Ovary (tissue), 9 donors: Measurements from ENCODE around the gene DOCK4. TPM values are rescaled to one million over a fixed set of nuclear protein-coding genes. Genes with fewer than 3 reads are reported as not detected.

ENCODE experiments used
- DNase-seq, 5 donors: peaks; one replicate each; pipeline ENCODE4 v3.0.0-alpha.2; 2019 to 2020
- H3K27ac ChIP-seq, 2 donors: fragments of 200-600 bp; one replicate each; pipeline versions ENCODE4 v1.5.1 to v1.8.0; 2019 to 2022
- H3K27me3 ChIP-seq: fragments of 200-600 bp; one replicate; pipeline ENCODE4 v1.8.0; 2022
- H3K36me3 ChIP-seq: fragments of 200-600 bp; sonication (generic); one replicate; pipeline ENCODE4 v1.5.1; 2019
- H3K4me1 ChIP-seq: one replicate; pipeline ENCODE4 v1.8.1; 2013; ENCODE audit warnings: mild to moderate bottlenecking, moderate library complexity; ENCODE audit not compliant: insufficient read depth
- H3K4me3 ChIP-seq: fragments of 200-600 bp; sonication (generic); one replicate; pipeline ENCODE4 v1.5.1; 2017
- H3K9me3 ChIP-seq, 2 donors: fragments of 200-600 bp in 1 of 2; sonication (generic) in 1 of 2; one replicate each; pipeline versions ENCODE4 v1.5.1 to v1.8.1; 2013 to 2019; ENCODE audit warnings: mild to moderate bottlenecking in 1 of 2, moderate library complexity in 1 of 2
- CTCF ChIP-seq, 3 donors: fragments of 450-650 bp in 2 of 3; fragments of 200-600 bp in 1 of 3; IDR thresholded peaks; one replicate each; pipeline versions ENCODE4 v1.5.1 to v1.8.0; 2016 to 2022; ENCODE audit warnings: antibody characterized with exemption in 3 of 3, mild to moderate bottlenecking in 1 of 3
- EP300 ChIP-seq: sonication (generic); formaldehyde crosslinking; IDR thresholded peaks from one replicate; pipeline ENCODE4 v1.6.1; 2017; ENCODE audit warnings: antibody characterized with exemption
- POLR2A ChIP-seq: fragments of 450-650 bp; IDR thresholded peaks from one replicate; pipeline ENCODE4 v1.6.1; 2017; ENCODE audit warnings: antibody characterized with exemption, mild to moderate bottlenecking, moderate library complexity
- WGBS, 3 donors: extraction: QIAGEN DNeasy Blood & Tissue Kit in 1 of 3; methylation state at CpG; one replicate each; pipeline versions ENCODE4 v1.1.5 to v1.1.7; 2013 to 2017; 5-methylcytosine and 5-hydroxymethylcytosine counted together
- intact Hi-C, 4 donors: fragments of 100-400 bp; cut with DNase I; formaldehyde crosslinking; loops; one replicate each; pipeline versions ENCODE4 v1.11.0 to v1.15.1; 2022 to 2023
- polyA plus RNA-seq, 2 donors: library from polyadenylated mRNA; stranded (reverse); fragments of 200-250 nt in 1 of 2; fragments of 350-450 nt in 1 of 2; fragmentation: Illumina TruSeq in 1 of 2; extraction: RNeasy Lipid Tissue Mini Kit (QIAGEN cat#74804) in 1 of 2; gene quantifications; one replicate each; pipeline ENCODE4 v1.2.3, GENCODE V29; 2013 to 2014
- total RNA-seq, 7 donors: library from RNA; depleted of rRNA in 2 of 7; stranded (reverse); fragments of >200 nt in 2 of 7; fragmentation: NEBNext Ultra II Directional in 3 of 7; extraction: Animal tissue kit (Norgen Biotek cat#: 25700) in 3 of 7; gene quantifications; one replicate each; pipeline versions ENCODE4 v1.1.0 to v1.2.4, GENCODE V29; 2016 to 2023
- donor health status: DM: no; HTN: no; CAD: no; lungs with moderate emphysema.
- donor health status: DM: no; HTN: no; CAD: no.
- donor health status: Bipolar disorder and iron deficiency.
- donor health status: DM: yes; HTN: yes; CAD: no.
- donor health status: DM: no; HTN: no; CAD: no.
- donor health status: DM: yes; HTN: yes; CAD: no.

The DOCK4 gene
- total and polyA plus RNA-seq, 9 donors, result 9.5 to 39.7 (median 27.3) TPM

GRCh38 chr7:112049555-112050249, 156.5 kb downstream of the DOCK4 start:
- Histone ChIP-seq H3K27me3 (no peaks in the 10 kb centered on the region), H3K27ac (peak overlapping the region in 1 of 2 donors; percentile 18), H3K9me3 (no peaks in the 10 kb centered on the region), H3K4me3 (no peak overlapping the region), H3K36me3 (no peaks in the 10 kb centered on the region), H3K4me1 (peaks cover 11% of the 10 kb centered on the region)
- intact Hi-C loops, result no loop called here
- no peak for DNase-seq
- TF ChIP-seq CTCF (IDR thresholded peaks at IDR 0.05) (no peak), EP300 (no peak)
- WGBS, 3 donors, result 44 to 74% (median 56%) methylated on average over 2 of the region's 2 CpGs

- no peaks in the 10 kb centered on the region for H3K27me3 ChIP-seq
- TF ChIP-seq EP300 (no peak), CTCF (IDR thresholded peaks at IDR 0.05) (no peak), POLR2A (no peak)
- no peak overlapping the region for H3K27ac ChIP-seq
- no peaks in the 10 kb centered on the region for H3K9me3 ChIP-seq
- DNase-seq, result no peak
- intact Hi-C loops, result no loop called here
- no peaks in the 10 kb centered on the region for H3K36me3 ChIP-seq
- no peaks in the 10 kb centered on the region for H3K4me1 ChIP-seq
- H3K4me3 ChIP-seq, result no peak overlapping the region
- whole genome bisulfite sequencing, 3 donors, result 93 to 98% (median 98%) methylated on average over 2 of the region's 2 CpGs
These were observed 158.8 kb downstream of the DOCK4 start for GRCh38 chr7:112047421-112047820.

- no peak for TF ChIP-seq POLR2A
- TF ChIP-seq EP300, result no peak
- TF ChIP-seq CTCF (IDR thresholded peaks at IDR 0.05), result no peak
- H3K36me3 ChIP-seq, result no peaks in the 10 kb centered on the region
- no peaks in the 10 kb centered on the region for H3K4me1 ChIP-seq
- no peak for DNase-seq
- H3K9me3 ChIP-seq, result no peaks in the 10 kb centered on the region
- no peaks in the 10 kb centered on the region for H3K27me3 ChIP-seq
- no peak overlapping the region for H3K4me3 ChIP-seq
- H3K27ac ChIP-seq, result no peak overlapping the region
- intact Hi-C loops, result no loop called here
These were observed 161.0 kb downstream of the DOCK4 start for GRCh38 chr7:112045222-112045621.

- TF ChIP-seq EP300 (no peak), CTCF (IDR thresholded peaks at IDR 0.05) (no peak), POLR2A (no peak)
- Histone ChIP-seq H3K27me3 (no peaks in the 10 kb centered on the region), H3K9me3 (no peaks in the 10 kb centered on the region), H3K4me1 (no peaks in the 10 kb centered on the region), H3K27ac (no peak overlapping the region), H3K4me3 (no peak overlapping the region), H3K36me3 (no peaks in the 10 kb centered on the region)
- 92 to 97% (median 93%) methylated on average over 8 of the region's 8 CpGs for WGBS, 3 donors
- DNase-seq, result no peak
- intact Hi-C loops, result no loop called here
These were observed 163.6 kb downstream of the DOCK4 start for GRCh38 chr7:112042631-112043030.
